Mesothelial cell of epicardium (in vitro differentiated cells): ENCODE data around the gene RPS6KB2. TPM values are rescaled to one million over a fixed set of nuclear protein-coding genes. Genes with fewer than 3 reads are reported as not detected.
"Not testable (repeated sequence)": the region's sequence is repeated elsewhere in the genome, so short reads cannot be mapped to it uniquely, and the experiment has no call there.

Experiments
- DNase-seq, 2 experiments: peaks; one replicate each; pipeline ENCODE4 v3.0.0; 2021; ENCODE audit warnings: low spot score in 2 of 2; ENCODE audit not compliant: unreplicated experiment in 2 of 2
- H3K27ac Mint-ChIP-seq: 2 replicates; pipeline ENCODE4 v1.8.0; 2021; ENCODE audit warnings: mixed read lengths
- H3K27me3 Mint-ChIP-seq: 2 replicates; pipeline ENCODE4 v1.8.0; 2021; ENCODE audit warnings: low read depth, mixed read lengths
- H3K36me3 Mint-ChIP-seq: 2 replicates; pipeline ENCODE4 v1.8.0; 2021; ENCODE audit warnings: mixed read lengths
- H3K4me1 Mint-ChIP-seq: 2 replicates; pipeline ENCODE4 v1.8.0; 2021; ENCODE audit warnings: mixed read lengths
- H3K4me3 Mint-ChIP-seq: 2 replicates; pipeline ENCODE4 v1.8.0; 2021; ENCODE audit warnings: mild to moderate bottlenecking, moderate library complexity, mixed read lengths
- H3K9me3 Mint-ChIP-seq: 2 replicates; pipeline ENCODE4 v1.8.0; 2021; ENCODE audit warnings: mixed read lengths
- total RNA-seq: library from RNA; stranded (reverse); gene quantifications from 3 replicates; pipeline ENCODE4 v1.2.1, GENCODE V29; 2021
- TF ChIP-seq, protein P1 (sequence below): fragments of 200-600 bp; sonication (generic); IDR thresholded peaks from one replicate; pipeline ENCODE4 v1.5.0; 2021; ENCODE audit warnings: antibody characterized with exemption; ENCODE audit not compliant: unreplicated experiment

The RPS6KB2 gene
- total RNA-seq, 1 donor from 2014 or later: 59.7 TPM

GRCh38 chr11:67398661-67399563, 29.4 kb upstream of the RPS6KB2 start:
- Mint-ChIP-seq H3K4me1 (peaks cover 15% of the 10 kb centered on the region), H3K4me3 (peak overlapping the region; percentile 11), H3K36me3 (peaks cover 2% of the 10 kb centered on the region), H3K9me3 (no peaks in the 10 kb centered on the region), H3K27ac (no peak overlapping the region), H3K27me3 (no peaks in the 10 kb centered on the region)
- DNase-seq: no peak
- TF ChIP-seq, protein P1, sequence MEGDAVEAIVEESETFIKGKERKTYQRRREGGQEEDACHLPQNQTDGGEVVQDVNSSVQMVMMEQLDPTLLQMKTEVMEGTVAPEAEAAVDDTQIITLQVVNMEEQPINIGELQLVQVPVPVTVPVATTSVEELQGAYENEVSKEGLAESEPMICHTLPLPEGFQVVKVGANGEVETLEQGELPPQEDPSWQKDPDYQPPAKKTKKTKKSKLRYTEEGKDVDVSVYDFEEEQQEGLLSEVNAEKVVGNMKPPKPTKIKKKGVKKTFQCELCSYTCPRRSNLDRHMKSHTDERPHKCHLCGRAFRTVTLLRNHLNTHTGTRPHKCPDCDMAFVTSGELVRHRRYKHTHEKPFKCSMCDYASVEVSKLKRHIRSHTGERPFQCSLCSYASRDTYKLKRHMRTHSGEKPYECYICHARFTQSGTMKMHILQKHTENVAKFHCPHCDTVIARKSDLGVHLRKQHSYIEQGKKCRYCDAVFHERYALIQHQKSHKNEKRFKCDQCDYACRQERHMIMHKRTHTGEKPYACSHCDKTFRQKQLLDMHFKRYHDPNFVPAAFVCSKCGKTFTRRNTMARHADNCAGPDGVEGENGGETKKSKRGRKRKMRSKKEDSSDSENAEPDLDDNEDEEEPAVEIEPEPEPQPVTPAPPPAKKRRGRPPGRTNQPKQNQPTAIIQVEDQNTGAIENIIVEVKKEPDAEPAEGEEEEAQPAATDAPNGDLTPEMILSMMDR: no peak

GRCh38 chr11:67400251-67400941, 27.9 kb upstream of the RPS6KB2 start:
- TF ChIP-seq, protein P1: no peak
- H3K9me3 Mint-ChIP-seq: no peaks in the 10 kb centered on the region
- H3K4me1 Mint-ChIP-seq: peaks cover 18% of the 10 kb centered on the region
- no peaks in the 10 kb centered on the region for H3K27me3 Mint-ChIP-seq
- H3K27ac Mint-ChIP-seq: peak overlapping the region; percentile 26
- no peak for DNase-seq
- peaks cover 2% of the 10 kb centered on the region for H3K36me3 Mint-ChIP-seq
- H3K4me3 Mint-ChIP-seq: peak overlapping the region; percentile 72

DNA sequence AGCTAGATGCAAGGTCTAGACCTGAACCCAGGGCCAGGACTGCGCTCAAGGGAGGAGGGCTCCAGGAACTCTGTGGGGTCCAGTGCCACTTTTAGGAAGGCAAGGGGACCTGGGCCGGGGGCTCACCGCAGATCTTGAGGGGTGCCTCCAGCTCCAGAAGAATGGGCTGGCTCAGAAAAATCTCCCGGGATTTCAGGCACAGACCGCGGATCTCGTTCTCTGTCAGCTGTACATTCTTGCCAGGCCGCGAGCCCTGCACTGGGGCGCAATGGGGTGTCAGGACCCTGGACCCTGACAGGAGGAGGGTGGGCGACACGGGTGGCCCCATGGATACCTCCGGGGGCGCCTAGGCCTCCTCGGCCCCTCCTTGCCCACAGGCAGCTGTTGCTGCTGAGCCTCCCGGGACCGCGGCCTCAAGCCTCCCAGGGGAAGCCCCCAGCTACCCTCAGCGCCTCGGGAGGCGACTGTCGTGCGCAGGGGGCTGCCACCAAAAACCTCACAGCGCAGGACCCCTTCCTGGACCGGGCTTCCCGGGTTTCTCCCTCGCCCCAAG, 27.3 kb upstream of the RPS6KB2 start:
- H3K9me3 Mint-ChIP-seq: no peaks in the 10 kb centered on the region
- peaks cover 18% of the 10 kb centered on the region for H3K4me1 Mint-ChIP-seq
- H3K36me3 Mint-ChIP-seq: peaks cover 2% of the 10 kb centered on the region
- peak overlapping the region; percentile 16 for H3K27ac Mint-ChIP-seq
- no peaks in the 10 kb centered on the region for H3K27me3 Mint-ChIP-seq
- TF ChIP-seq, protein P1: no peak
- no peak for DNase-seq
- peak overlapping the region; percentile 72 for H3K4me3 Mint-ChIP-seq

DNA sequence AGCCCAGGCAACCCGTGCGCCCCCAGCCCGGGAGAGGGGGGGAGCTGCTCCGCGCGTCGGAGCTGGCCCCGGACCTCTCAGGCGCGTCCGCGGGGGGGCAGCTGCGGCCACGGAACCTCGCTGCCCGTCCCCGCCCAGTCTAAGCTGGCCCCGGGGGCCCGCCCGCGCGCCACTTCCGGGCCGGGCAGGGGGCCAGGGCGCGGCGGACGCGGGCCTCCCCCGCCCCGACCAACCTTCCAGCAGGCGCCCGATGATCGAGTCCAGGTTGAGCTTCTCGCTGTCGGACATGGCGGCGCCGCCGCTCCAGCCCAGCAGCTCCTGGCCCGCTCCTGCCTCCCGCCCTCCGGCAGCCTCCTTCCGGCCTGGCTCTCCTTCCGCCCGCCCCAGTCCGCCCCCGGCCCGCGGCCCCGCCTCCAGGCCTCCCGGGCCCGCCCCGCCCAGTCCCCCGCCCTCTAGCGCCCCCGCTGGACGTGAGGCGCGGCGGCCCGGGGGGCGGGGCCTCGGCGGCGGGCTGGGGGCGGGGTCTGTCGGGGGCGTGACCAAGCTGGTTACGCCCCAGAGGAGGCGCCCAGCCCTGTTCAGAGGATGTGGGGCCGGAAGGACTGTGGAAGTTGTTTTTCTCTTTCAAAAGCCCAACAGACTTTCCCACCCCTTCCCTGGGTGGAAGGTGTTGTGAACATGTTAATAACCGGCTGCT, 26.7 kb upstream of the RPS6KB2 start, which contains the start of gene PPP1CA:
TSS of gene PPP1CA (minus strand) at position 364 of the 697 bp plus-strand sequence. CDS start at position 288, 76 bp downstream.
- peaks cover 18% of the 10 kb centered on the region for H3K4me1 Mint-ChIP-seq
- H3K27me3 Mint-ChIP-seq: no peaks in the 10 kb centered on the region
- H3K36me3 Mint-ChIP-seq: peaks cover 2% of the 10 kb centered on the region
- DNase-seq: peak; percentile 92 to 93
- peak within 1 kb of the TSS; percentile 72 for H3K4me3 Mint-ChIP-seq
- no peaks in the 10 kb centered on the region for H3K9me3 Mint-ChIP-seq
- H3K27ac Mint-ChIP-seq: peak within 1 kb of the TSS; percentile 81
- TF ChIP-seq, protein P1: peak; percentile 57

DNA sequence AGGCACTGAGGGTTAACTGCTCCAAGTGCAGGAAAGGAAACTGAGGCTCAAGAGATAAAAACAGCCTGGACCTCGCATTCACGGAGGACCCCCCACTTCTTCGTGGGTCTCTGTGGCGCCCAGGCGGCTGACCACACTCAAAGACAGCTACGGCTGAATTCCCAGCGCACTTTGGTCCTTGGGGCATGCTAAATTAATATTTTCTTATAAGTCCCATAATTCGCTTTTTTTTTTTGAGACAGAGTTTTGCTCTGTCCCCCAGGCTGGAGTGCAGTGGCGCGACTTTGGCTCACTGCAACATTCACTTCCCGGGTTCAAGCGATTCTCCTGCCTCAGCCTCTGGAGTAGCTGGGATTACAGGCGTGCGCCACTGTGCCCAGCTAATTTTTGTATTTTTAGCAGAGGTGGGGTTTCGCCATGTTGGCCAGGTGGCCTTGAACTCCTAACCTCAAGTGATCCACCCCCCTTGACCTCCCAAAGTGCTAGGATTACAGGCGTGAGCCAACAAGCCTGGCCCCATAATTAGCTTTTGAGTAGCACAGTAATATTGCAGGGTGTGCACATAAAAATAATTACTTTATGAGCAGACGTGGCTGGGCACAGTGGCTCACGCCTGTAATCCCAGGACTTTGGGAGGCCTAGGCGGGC, 26.0 kb upstream of the RPS6KB2 start:
- Mint-ChIP-seq H3K4me1 (peaks cover 17% of the 10 kb centered on the region), H3K27ac (peak overlapping the region; percentile 81), H3K4me3 (peak overlapping the region; percentile 36)
- H3K27me3 Mint-ChIP-seq, H3K36me3 Mint-ChIP-seq, H3K9me3 Mint-ChIP-seq, DNase-seq: not testable (repeated sequence)

DNA sequence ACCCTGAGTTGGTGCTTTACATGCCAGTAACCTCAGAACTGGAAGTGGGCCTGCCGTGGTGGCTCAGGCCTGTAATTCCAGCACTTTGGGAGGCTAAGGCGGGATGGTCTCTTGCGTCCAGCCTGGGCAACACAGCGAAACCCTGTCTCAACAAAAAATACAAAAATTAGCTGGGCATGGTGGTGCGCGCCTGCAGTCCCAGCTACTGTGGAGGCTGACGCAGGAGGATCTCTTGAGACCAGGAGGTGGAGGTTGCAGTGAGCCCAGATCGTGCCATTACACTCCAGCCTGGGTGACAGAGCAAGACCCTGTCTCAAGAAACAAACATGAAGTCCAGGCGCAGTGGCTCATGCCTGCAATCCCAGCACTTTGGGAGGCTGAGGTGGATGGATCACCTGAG, 25.2 kb upstream of the RPS6KB2 start:
- H3K4me1 Mint-ChIP-seq: peaks cover 17% of the 10 kb centered on the region
- not testable (repeated sequence) for H3K27me3 Mint-ChIP-seq, H3K27ac Mint-ChIP-seq, H3K4me3 Mint-ChIP-seq, H3K36me3 Mint-ChIP-seq, H3K9me3 Mint-ChIP-seq, DNase-seq
